AG10803 (cell line): ENCODE results near the gene OR1F1.
"Not testable (repeated sequence)": the region's sequence is repeated elsewhere in the genome, so short reads cannot be mapped to it uniquely, and the experiment has no call there.

ENCODE experiments used
- DNase-seq: peaks from one replicate; pipeline ENCODE4 v3.0.0; 2010; ENCODE audit warnings: low read depth
- H3K4me3 ChIP-seq: 2 replicates; pipeline ENCODE4 v1.5.1; 2011; ENCODE audit warnings: mild to moderate bottlenecking, low read length, control low read depth
- CTCF ChIP-seq: conservative IDR thresholded peaks from 2 replicates; pipeline ENCODE4 v1.5.1; 2011; ENCODE audit warnings: mild to moderate bottlenecking, low read length, control low read depth, inconsistent platforms

The OR1F1 gene

GRCh38 chr16:3158510-3159314 is 29.3 kb upstream of the OR1F1 start:
- TF ChIP-seq CTCF: no peak; the same call in 1 of the 2 replicates
- peak; percentile 84 for DNase-seq
- peak overlapping the region; percentile 79 for H3K4me3 ChIP-seq

GRCh38 chr16:3161235-3162018 is 26.6 kb upstream of the OR1F1 start:
- no peak for DNase-seq
- TF ChIP-seq CTCF: no peak
- no peak overlapping the region for H3K4me3 ChIP-seq

GRCh38 chr16:3164121-3164991 is 23.6 kb upstream of the OR1F1 start:
- TF ChIP-seq CTCF: no peak
- DNase-seq: no peak
- no peak overlapping the region for H3K4me3 ChIP-seq

GRCh38 chr16:3165111-3165822 is 22.7 kb upstream of the OR1F1 start:
- no peak overlapping the region for H3K4me3 ChIP-seq
- no peak for DNase-seq
- TF ChIP-seq CTCF: no peak

- no peak for TF ChIP-seq CTCF
Measured at GRCh38 chr16:3166505-3166886, 21.5 kb upstream of the OR1F1 start.

GRCh38 chr16:3168729-3169128 is 19.3 kb upstream of the OR1F1 start:
- DNase-seq: not testable (repeated sequence)

More at GRCh38 chr16:3166505-3166886, 21.5 kb upstream of the OR1F1 start:
- DNase-seq: no peak
- no peak overlapping the region for H3K4me3 ChIP-seq

More at GRCh38 chr16:3168729-3169128, 19.3 kb upstream of the OR1F1 start:
- not testable (repeated sequence) for H3K4me3 ChIP-seq
